GM04504 (cell line): ENCODE measurements around the gene CFAP46.
"Not testable (repeated sequence)": the region's sequence is repeated elsewhere in the genome, so short reads cannot be mapped to it uniquely, and the experiment has no call there.

Source experiments
- DNase-seq: peaks from one replicate; pipeline ENCODE4 v3.0.0-alpha.2; 2012; ENCODE audit warnings: low read depth

CFAP46 gene

GRCh38 chr10:132962623-132963429 is 20.5 kb upstream of the CFAP46 start:
- DNase-seq: no peak

GRCh38 chr10:132961787-132962622 is 19.6 kb upstream of the CFAP46 start:
- DNase-seq: peak; percentile 50

GRCh38 chr10:132961420-132961786 is 19.0 kb upstream of the CFAP46 start:
- DNase-seq: no peak

- no peak for DNase-seq
Observed at GRCh38 chr10:132960631-132961419, 18.5 kb upstream of the CFAP46 start.

GRCh38 chr10:132960071-132960472 is 17.7 kb upstream of the CFAP46 start:
- DNase-seq: no peak

GRCh38 chr10:132959559-132959961 is 17.2 kb upstream of the CFAP46 start:
- no peak for DNase-seq

- no peak for DNase-seq
Observed at GRCh38 chr10:132958883-132959558, 16.7 kb upstream of the CFAP46 start.

GRCh38 chr10:132957981-132958882 is 15.9 kb upstream of the CFAP46 start:
- no peak for DNase-seq

- no peak for DNase-seq
Observed at GRCh38 chr10:132957131-132957530, 14.8 kb upstream of the CFAP46 start.

GRCh38 chr10:132956259-132956658 is 13.9 kb upstream of the CFAP46 start:
- DNase-seq: not testable (repeated sequence)

GRCh38 chr10:132955479-132955878 is 13.1 kb upstream of the CFAP46 start:
- DNase-seq: no peak

- DNase-seq: no peak
Observed at GRCh38 chr10:132953428-132953827, 11.1 kb upstream of the CFAP46 start.

- DNase-seq: no peak
Observed at GRCh38 chr10:132951926-132952325, 9.6 kb upstream of the CFAP46 start.

- DNase-seq: no peak
Observed at GRCh38 chr10:132948351-132948750, 6.0 kb upstream of the CFAP46 start.

GRCh38 chr10:132947843-132948242 is 5.5 kb upstream of the CFAP46 start:
- DNase-seq: no peak

GRCh38 chr10:132946806-132947546 is 4.6 kb upstream of the CFAP46 start:
- DNase-seq: no peak

GRCh38 chr10:132946311-132946710 is 3.9 kb upstream of the CFAP46 start:
- DNase-seq: no peak

- DNase-seq: no peak
Observed at GRCh38 chr10:132945894-132946255, 3.5 kb upstream of the CFAP46 start.

- no peak for DNase-seq
Observed at GRCh38 chr10:132945125-132945893, 2.9 kb upstream of the CFAP46 start.
